NCI-H1105 treated with DMSO at 0.1 percent for 48 hours (cell line): Measurements from ENCODE around the gene OGDH.
"Not testable (repeated sequence)": the region's sequence is repeated elsewhere in the genome, so short reads cannot be mapped to it uniquely, and the experiment has no call there.

ENCODE experiments used
- DNase-seq: peaks from one replicate; lab custom pipeline; 2025; lab: John Stamatoyannopoulos, UW

OGDH gene

GRCh38 chr7:44707558-44708230, 101.3 kb downstream of the OGDH start:
- DNase-seq: no peak

- no peak for DNase-seq
Measured at GRCh38 chr7:44709011-44709915, 102.8 kb downstream of the OGDH start.

GRCh38 chr7:44709945-44710596, 103.6 kb downstream of the OGDH start:
- no peak for DNase-seq

GRCh38 chr7:44711528-44711927, 105.1 kb downstream of the OGDH start:
- DNase-seq: no peak

- DNase-seq: no peak
Measured at GRCh38 chr7:44712012-44712411, 105.6 kb downstream of the OGDH start.

GRCh38 chr7:44713141-44713540, 106.7 kb downstream of the OGDH start:
- no peak for DNase-seq

GRCh38 chr7:44713680-44714335, 107.4 kb downstream of the OGDH start:
- DNase-seq: no peak

GRCh38 chr7:44716205-44716604, 109.8 kb downstream of the OGDH start:
- DNase-seq: no peak

GRCh38 chr7:44720301-44720700, 113.9 kb downstream of the OGDH start:
- DNase-seq: no peak

- no peak for DNase-seq
Measured at GRCh38 chr7:44724276-44724675, 117.8 kb downstream of the OGDH start.

GRCh38 chr7:44726250-44726649, 119.8 kb downstream of the OGDH start:
- not testable (repeated sequence) for DNase-seq

GRCh38 chr7:44727158-44727936, 120.9 kb downstream of the OGDH start:
- DNase-seq: no peak

GRCh38 chr7:44727937-44728262, 121.5 kb downstream of the OGDH start:
- no peak for DNase-seq

- DNase-seq: no peak
Measured at GRCh38 chr7:44729949-44730590, 123.6 kb downstream of the OGDH start.

GRCh38 chr7:44732971-44733370, 126.5 kb downstream of the OGDH start:
- DNase-seq: not testable (repeated sequence)

- no peak for DNase-seq
Measured at GRCh38 chr7:44733708-44734481, 127.5 kb downstream of the OGDH start.

GRCh38 chr7:44735403-44736165, 129.2 kb downstream of the OGDH start:
- DNase-seq: no peak

- no peak for DNase-seq
Measured at GRCh38 chr7:44736896-44737295, 130.5 kb downstream of the OGDH start.

- no peak for DNase-seq
Measured at GRCh38 chr7:44738051-44738723, 131.8 kb downstream of the OGDH start.
